ENCODE results near the gene FXYD7. TPM values are rescaled to one million over a fixed set of nuclear protein-coding genes. Genes with fewer than 3 reads are reported as not detected.

FXYD7 gene
- total and polyA plus RNA-seq, 2 of the 13 experiments (the other 11 are each of a cell fraction or from before 2014, with no cell fraction given): 0.55 TPM; not detected in 1

- TF ChIP-seq RBM39 (IDR thresholded peaks at IDR 0.05; ENCODE audit: low read depth, low read length, poor library complexity, severe bottlenecking): no peak
Observed at GRCh38 chr19:35149463-35149862, 6.4 kb downstream of the FXYD7 start (continued).

GRCh38 chr19:35150445-35150844 is 7.4 kb downstream of the FXYD7 start:
- FAIRE-seq (no peak), DNase-seq (ENCODE audit: low spot score) (no peak), ATAC-seq (no peak)
- intact Hi-C loops (cut with micrococcal nuclease; ENCODE audit: unreplicated experiment) (no loop called here), in situ Hi-C loops (cut with HindIII; ENCODE audit: extremely low pct_ligation_motif_present, low pct_unique_long_range_greater_than_20kb) (no loop called here)
- Histone ChIP-seq H3K27ac (ENCODE audit: extremely low read length, insufficient read depth, low read length) (no peak overlapping the region), H3K27me3 (ENCODE audit: control insufficient read depth in 1 of 2, insufficient read depth in 2 of 2, low read length in 2 of 2) (peaks cover 18 to 45% of the 10 kb centered on the region in 2 experiments; a peak in 4 of 5 replicates), H3K4me3 (replicated peaks in 1 of 3; ENCODE audit: insufficient read depth in 1 of 3, low read depth in 2 of 3, low read length in 3 of 3) (no peak overlapping the region), H2AFZ (ENCODE audit: low read length) (no peak overlapping the region), H3K4me1 (ENCODE audit: insufficient read depth, low read length) (peaks cover 12% of the 10 kb centered on the region), H3K4me2 (ENCODE audit: low read depth, low read length) (no peak overlapping the region), H3K9ac (ENCODE audit: insufficient read depth, low read depth, low read length) (no peak overlapping the region), H3K79me2 (ENCODE audit: insufficient read depth, low read length) (no peaks in the 10 kb centered on the region), H3K36me3 (replicated peaks in 1 of 2; ENCODE audit: control insufficient read depth in 1 of 2, insufficient read depth in 2 of 2, low read length in 2 of 2) (no peaks in the 10 kb centered on the region), H3K9me3 (ENCODE audit: low read length) (no peaks in the 10 kb centered on the region), H4K20me1 (ENCODE audit: insufficient read depth, low read length) (0 out of 2 replicates have a peak, but pooled peaks cover 2% of the 10 kb centered on the region)
- 0% methylated on average over 2 of the region's 2 CpGs for whole genome bisulfite sequencing (ENCODE audit: low lambda C conversion rate)
- ChIA-PET CTCF (ENCODE audit: low intra/inter-chr PET ratio, low total read pairs) (no interaction called here), POLR2A (no interaction called here)
- BruUV-seq (replicated peaks): no TSS peak
- no peak for TF ChIP-seq ZNF629 (CRISPR knock-in tag; conservative IDR thresholded peaks at IDR 0.05)
- TF ChIP-seq, protein P1, sequence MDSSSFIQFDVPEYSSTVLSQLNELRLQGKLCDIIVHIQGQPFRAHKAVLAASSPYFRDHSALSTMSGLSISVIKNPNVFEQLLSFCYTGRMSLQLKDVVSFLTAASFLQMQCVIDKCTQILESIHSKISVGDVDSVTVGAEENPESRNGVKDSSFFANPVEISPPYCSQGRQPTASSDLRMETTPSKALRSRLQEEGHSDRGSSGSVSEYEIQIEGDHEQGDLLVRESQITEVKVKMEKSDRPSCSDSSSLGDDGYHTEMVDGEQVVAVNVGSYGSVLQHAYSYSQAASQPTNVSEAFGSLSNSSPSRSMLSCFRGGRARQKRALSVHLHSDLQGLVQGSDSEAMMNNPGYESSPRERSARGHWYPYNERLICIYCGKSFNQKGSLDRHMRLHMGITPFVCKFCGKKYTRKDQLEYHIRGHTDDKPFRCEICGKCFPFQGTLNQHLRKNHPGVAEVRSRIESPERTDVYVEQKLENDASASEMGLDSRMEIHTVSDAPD (CRISPR knock-in tag; IDR thresholded peaks at IDR 0.05): no peak
- no peak for TF ChIP-seq RXRA (CRISPR knock-in tag; IDR thresholded peaks at IDR 0.05)
- TF ChIP-seq, protein P2, sequence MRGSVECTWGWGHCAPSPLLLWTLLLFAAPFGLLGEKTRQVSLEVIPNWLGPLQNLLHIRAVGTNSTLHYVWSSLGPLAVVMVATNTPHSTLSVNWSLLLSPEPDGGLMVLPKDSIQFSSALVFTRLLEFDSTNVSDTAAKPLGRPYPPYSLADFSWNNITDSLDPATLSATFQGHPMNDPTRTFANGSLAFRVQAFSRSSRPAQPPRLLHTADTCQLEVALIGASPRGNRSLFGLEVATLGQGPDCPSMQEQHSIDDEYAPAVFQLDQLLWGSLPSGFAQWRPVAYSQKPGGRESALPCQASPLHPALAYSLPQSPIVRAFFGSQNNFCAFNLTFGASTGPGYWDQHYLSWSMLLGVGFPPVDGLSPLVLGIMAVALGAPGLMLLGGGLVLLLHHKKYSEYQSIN (CRISPR knock-in tag; IDR thresholded peaks at IDR 0.05; ENCODE audit: borderline replicate concordance): no peak
- TF ChIP-seq MTA1 (CRISPR knock-in tag; IDR thresholded peaks at IDR 0.05; ENCODE audit: borderline replicate concordance): no peak
- TF ChIP-seq, protein P3, sequence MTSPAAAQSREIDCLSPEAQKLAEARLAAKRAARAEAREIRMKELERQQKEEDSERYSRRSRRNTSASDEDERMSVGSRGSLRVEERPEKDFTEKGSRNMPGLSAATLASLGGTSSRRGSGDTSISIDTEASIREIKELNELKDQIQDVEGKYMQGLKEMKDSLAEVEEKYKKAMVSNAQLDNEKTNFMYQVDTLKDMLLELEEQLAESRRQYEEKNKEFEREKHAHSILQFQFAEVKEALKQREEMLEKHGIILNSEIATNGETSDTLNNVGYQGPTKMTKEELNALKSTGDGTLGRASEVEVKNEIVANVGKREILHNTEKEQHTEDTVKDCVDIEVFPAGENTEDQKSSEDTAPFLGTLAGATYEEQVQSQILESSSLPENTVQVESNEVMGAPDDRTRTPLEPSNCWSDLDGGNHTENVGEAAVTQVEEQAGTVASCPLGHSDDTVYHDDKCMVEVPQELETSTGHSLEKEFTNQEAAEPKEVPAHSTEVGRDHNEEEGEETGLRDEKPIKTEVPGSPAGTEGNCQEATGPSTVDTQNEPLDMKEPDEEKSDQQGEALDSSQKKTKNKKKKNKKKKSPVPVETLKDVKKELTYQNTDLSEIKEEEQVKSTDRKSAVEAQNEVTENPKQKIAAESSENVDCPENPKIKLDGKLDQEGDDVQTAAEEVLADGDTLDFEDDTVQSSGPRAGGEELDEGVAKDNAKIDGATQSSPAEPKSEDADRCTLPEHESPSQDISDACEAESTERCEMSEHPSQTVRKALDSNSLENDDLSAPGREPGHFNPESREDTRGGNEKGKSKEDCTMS (CRISPR knock-in tag; conservative IDR thresholded peaks at IDR 0.05): no peak
- no peak for TF ChIP-seq ZNF235 (CRISPR knock-in tag; IDR thresholded peaks at IDR 0.05; ENCODE audit: borderline replicate concordance)
- TF ChIP-seq ZFP1 (CRISPR knock-in tag; IDR thresholded peaks at IDR 0.05): no peak

Data from HepG2 (cell line).